ENCODE results near the gene RPP25L. TPM values are rescaled to one million over a fixed set of nuclear protein-coding genes. Genes with fewer than 3 reads are reported as not detected.

The RPP25L gene
- total and polyA plus RNA-seq, 9 of the 15 experiments (the other 6 are each of a cell fraction or from before 2014, with no cell fraction given), result 16.3 to 43.7 (median 29.0) TPM

GRCh38 chr9:34633166-34633565, 21.3 kb upstream of the RPP25L start:
- no peak for ATAC-seq
- Histone ChIP-seq H3K9ac (ENCODE audit: insufficient read depth in 1 of 2, low read depth in 2 of 2, low read length in 2 of 2) (no peak overlapping the region), H3K79me2 (ENCODE audit: control insufficient read depth, insufficient read depth, low read length) (peaks cover 18% of the 10 kb centered on the region), H3K9me3 (replicated peaks; ENCODE audit: control insufficient read depth, insufficient read depth, low read depth, low read length) (no peaks in the 10 kb centered on the region), H2AFZ (ENCODE audit: low read depth, low read length) (no peak overlapping the region), H3K4me2 (ENCODE audit: insufficient read depth, low read length) (no peak overlapping the region), H3K4me3 (no peak overlapping the region), H3K9me1 (ENCODE audit: control insufficient read depth, insufficient read depth, low read length) (no peaks in the 10 kb centered on the region), H3K27ac (ENCODE audit: extremely low read depth, low read depth, low read length) (no peak overlapping the region), H4K20me1 (replicated peaks; ENCODE audit: control insufficient read depth, insufficient read depth, low read length) (0 out of 2 replicates have a peak, but pooled peaks cover 4% of the 10 kb centered on the region), H3K4me1 (replicated peaks in 1 of 2; ENCODE audit: control insufficient read depth in 2 of 2, insufficient read depth in 2 of 2, low read length in 2 of 2) (peaks cover 3 to 34% of the 10 kb centered on the region in 2 experiments; a peak in 4 of 5 replicates), H3K27me3 (ENCODE audit: control insufficient read depth in 2 of 2, insufficient read depth in 2 of 2, low read length in 2 of 2) (peaks cover 9 to 24% of the 10 kb centered on the region in 2 experiments; a peak in 4 of 5 replicates), H3K36me3 (ENCODE audit: control insufficient read depth, insufficient read depth, low read length) (peaks cover 14% of the 10 kb centered on the region; the same call in 1 of the 3 replicates)
- TF ChIP-seq MXD1 (CRISPR knock-in tag; IDR thresholded peaks at IDR 0.05; ENCODE audit: borderline replicate concordance, poor library complexity, severe bottlenecking) (no peak), HMG20B (CRISPR knock-in tag; IDR thresholded peaks at IDR 0.05) (no peak), NBN (IDR thresholded peaks at IDR 0.05; ENCODE audit: low read depth) (no peak), RNF219 (CRISPR knock-in tag; IDR thresholded peaks at IDR 0.05) (no peak), HCFC1 (IDR thresholded peaks at IDR 0.05; ENCODE audit: low read depth, low read length) (no peak), MYNN (IDR thresholded peaks at IDR 0.05) (no peak), MYNN (CRISPR knock-in tag; IDR thresholded peaks at IDR 0.05) (no peak), ARID2 (IDR thresholded peaks at IDR 0.05) (no peak), ZNF766 (CRISPR knock-in tag; conservative IDR thresholded peaks at IDR 0.05) (no peak)
- TF ChIP-seq, protein P1, sequence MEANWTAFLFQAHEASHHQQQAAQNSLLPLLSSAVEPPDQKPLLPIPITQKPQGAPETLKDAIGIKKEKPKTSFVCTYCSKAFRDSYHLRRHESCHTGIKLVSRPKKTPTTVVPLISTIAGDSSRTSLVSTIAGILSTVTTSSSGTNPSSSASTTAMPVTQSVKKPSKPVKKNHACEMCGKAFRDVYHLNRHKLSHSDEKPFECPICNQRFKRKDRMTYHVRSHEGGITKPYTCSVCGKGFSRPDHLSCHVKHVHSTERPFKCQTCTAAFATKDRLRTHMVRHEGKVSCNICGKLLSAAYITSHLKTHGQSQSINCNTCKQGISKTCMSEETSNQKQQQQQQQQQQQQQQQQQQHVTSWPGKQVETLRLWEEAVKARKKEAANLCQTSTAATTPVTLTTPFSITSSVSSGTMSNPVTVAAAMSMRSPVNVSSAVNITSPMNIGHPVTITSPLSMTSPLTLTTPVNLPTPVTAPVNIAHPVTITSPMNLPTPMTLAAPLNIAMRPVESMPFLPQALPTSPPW (CRISPR knock-in tag; IDR thresholded peaks at IDR 0.05), result no peak
- POLR2A ChIA-PET, result interaction anchor here (0.6 to 1.0 kb wide), 3 partner anchors 13 to 945 kb away, joined by 3 to 4 read pairs (median 3); partner anchors contain the start of gene GALT
- FAIRE-seq, result no peak
- intact Hi-C loops (cut with micrococcal nuclease), result no loop called here
- WGBS (ENCODE audit: insufficient coverage, low coverage, missing lambda C conversion rate), result 21% methylated on average over 5 of the region's 5 CpGs
- DNase-seq (ENCODE audit: extremely low read depth in 1 of 4, low spot score in 3 of 4), result no peak
- CTCF ChIA-PET (ENCODE audit: low intra/inter-chr PET ratio), result interaction anchor here (1.2 to 1.5 kb wide), 3 partner anchors 20 to 302 kb away, joined by 3 to 11 read pairs (median 7); no protein-coding TSS in a partner anchor
- in situ Hi-C loops (cut with MboI), result no loop called here
- BruUV-seq (replicated peaks), result no TSS peak

All from K562 (cell line).